IPS DF 4.7 (cell line): Measurements from ENCODE around the gene CERS2.

ENCODE experiments used
- DNase-seq: peaks from one replicate; pipeline ENCODE4 v3.0.0-alpha.2; 2013; ENCODE audit warnings: low spot score; ENCODE audit errors: extremely low read depth

CERS2 gene, protein sequence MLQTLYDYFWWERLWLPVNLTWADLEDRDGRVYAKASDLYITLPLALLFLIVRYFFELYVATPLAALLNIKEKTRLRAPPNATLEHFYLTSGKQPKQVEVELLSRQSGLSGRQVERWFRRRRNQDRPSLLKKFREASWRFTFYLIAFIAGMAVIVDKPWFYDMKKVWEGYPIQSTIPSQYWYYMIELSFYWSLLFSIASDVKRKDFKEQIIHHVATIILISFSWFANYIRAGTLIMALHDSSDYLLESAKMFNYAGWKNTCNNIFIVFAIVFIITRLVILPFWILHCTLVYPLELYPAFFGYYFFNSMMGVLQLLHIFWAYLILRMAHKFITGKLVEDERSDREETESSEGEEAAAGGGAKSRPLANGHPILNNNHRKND

DNA sequence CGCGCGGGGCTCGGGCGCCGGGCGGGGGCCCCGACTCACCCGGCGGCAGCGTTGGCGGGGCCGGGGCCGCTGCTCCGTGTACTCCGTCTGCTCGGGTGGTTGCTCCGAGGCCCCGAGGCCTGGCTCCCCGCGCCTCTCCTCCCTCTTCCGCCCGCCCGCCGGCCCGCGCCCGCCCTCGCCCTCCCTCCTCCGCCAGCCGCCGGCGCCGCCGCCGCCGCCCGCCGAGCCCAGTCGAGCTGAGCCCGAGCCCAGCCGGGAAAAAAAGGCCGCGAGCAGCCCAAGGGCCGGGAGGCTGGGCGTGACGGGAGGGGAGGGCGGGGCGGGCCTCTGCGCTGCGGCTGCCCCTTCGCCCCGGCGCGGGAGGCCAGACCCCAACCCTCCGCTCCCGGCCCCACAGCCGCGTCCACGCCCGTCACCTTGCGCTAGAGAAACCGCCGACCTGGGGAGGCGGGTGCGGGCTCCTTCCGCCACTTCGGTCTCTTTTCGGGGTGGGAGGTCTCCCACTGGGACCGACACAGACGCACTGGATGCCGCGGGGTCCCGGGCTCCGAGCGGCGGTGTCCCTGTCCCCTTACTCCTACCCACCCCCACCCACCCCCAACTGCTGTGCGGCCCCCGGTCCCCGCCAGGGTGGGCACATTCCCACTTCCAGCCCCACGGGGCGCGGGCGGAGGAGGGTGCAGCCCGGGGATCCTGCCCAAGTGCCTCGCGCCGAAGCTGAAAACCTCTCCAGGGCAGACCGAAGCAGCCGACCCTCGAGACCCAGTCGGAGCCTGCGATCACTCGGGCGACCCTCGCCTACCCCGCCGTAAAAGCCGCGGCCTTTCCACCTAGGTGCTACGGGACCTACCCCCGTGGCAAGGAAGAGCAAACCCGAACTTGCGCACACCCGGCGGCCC lies at the start of gene CERS2:
Gene CERS2 (minus strand): TSS at position 256 of the 899 bp plus-strand sequence. CDS start 5,745 bp downstream, outside the sequence.
- no peak for DNase-seq

DNA sequence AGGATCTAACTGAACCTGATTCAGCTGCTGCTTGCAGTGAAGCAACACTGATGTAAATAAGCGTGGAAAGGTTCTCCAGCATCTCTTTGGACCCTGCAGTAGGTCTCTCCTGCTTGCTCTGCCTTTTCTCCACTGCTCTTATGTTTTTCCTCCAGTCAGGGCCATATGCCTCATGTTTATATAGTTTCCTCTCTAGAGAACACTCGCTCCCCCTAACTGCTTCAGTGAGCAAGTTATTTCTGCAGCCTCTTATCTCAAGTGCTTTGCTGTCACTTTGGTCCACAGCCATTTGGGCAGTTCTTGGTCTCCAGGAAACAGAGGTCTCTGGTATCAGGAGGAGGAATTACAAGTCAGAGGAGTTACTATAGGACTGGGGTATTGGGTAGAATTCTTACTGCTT lies 38.9 kb upstream of the CERS2 start:
- DNase-seq, result no peak

DNA sequence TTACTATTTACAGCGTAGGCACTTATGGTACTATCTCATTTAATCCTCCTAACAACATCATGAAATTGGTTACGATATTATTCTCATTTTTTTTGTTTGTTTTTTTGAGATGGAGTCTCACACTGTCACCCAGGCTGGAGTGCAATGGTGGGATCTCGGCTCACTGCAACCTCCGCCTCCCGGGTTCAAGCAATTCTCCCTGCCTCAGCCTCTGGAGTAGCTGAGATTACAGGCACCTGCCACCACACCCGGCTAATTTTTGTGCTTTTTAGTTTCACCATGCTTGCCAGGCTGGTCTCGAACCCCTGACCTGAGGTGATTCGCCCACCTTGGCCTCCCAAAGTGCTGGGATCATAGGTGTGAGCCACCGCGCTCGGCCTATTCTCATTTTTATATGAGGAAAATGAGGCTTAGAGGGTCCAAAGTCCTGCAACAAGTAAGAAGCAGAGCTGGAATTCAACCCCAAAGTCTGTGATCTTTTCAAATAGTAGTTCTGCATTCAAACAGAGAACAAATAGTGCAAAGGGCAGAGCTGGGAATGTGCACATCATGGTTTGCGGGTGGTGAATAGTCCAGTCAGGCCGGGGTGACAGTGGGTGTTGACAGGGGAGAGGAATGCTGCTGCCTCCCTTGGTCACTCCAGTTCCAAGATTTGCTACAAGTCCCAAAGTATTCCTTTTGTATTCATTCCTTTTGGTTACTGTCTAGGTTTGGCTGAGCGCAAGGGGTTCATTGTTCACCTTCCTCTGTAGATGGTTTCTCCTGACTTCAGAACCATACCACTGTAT lies 38.2 kb upstream of the CERS2 start:
- DNase-seq, result no peak

DNA sequence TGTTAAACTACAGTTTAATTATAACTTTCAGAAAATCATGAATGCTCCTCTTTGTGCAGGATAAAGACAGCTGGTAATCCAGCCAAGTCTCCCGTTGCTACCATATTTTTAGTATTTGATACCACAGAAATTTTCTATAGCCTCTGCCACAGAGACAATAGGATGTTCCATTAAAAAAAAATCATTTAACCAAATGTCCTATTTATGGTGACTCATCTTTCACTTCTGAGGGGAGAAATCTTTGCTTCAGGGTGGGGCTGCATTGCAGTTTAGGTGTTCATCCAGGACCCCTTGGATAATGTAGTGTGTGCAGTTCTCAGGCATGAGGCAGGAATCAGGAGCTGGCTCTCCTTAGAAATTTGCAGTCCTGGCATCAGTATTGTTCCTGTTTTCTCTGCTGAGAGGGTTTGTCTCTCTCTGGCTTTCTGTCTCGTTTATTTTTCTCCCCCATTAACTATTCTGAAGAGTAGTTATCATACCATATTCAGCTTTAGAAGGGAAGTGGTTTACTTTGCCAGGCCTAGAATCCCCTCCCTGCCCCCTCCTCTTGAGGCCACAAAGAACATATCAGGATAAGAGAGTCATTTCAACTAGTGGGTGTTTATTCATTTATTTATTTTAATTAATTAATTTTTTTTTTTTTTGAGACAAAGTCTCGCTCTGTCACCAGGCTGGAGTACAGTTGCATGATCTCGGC lies 36.7 kb upstream of the CERS2 start:
- DNase-seq, result no peak

DNA sequence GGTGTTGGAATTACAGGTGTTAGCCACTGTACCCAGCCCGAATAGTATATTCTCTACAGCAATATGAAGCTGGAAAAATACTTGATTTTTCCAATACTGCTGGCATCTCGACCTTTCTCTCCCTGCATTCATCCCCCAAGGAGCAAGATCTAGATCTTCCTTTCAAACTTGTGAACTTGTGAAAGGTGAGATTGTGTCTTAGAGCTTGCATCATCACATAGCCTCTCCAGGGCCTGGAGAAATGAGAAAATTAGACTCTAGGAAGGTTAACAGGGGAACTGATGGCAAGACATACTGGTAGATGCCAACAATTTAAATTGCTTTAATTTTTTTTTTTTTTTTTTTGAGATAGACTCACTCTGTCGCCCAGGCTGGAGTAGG lies 35.7 kb upstream of the CERS2 start:
- DNase-seq, result no peak

DNA sequence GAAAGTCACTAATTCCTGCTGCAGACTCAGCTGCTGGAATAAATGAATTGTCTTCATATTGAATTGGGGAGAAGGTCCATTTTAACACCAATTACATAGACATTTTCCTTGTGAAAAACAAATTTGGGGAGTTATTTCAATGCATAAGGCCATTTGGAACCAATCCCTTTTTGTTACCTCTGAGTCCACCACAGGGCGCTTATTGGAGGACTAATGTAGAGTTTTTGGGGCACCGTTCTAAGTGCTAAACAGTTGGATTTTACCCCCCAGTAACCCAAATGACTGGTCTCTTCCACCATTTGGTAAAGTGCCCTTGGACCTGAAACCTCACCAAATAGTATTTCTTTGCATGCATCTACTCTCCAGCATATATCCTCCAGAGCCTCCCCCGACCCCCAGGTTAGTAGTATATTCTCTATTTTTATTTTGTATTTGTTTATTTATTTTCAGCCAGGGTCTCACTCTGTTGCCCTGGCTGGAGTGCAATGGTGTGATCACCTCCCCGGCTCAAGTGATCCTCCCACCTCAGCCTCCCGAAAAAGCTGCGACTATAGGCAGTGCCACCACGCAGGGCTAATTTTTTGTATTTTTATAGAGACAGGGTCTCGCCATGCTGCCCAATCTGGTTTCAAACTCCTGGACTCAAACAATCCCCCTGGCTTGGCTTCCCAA lies 35.2 kb upstream of the CERS2 start:
- DNase-seq, result no peak

DNA sequence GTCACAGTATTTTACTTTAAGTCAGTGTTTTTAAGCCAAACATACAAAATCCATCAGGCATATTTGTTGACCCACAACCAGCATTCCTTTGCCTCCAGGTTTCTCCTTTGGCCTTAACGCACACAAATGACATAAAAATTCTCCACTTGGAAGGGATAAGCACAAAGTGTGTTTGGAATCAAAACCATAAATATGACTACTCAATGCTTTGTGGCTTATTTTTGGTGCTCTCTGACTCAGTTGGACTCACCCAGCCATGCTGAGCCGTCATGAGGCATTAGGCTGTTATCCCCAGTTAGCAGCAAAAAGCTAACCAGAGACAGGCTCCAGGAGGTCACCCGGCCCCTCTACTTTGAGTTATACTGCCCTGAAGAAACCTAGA lies 34.6 kb upstream of the CERS2 start:
- no peak for DNase-seq

DNA sequence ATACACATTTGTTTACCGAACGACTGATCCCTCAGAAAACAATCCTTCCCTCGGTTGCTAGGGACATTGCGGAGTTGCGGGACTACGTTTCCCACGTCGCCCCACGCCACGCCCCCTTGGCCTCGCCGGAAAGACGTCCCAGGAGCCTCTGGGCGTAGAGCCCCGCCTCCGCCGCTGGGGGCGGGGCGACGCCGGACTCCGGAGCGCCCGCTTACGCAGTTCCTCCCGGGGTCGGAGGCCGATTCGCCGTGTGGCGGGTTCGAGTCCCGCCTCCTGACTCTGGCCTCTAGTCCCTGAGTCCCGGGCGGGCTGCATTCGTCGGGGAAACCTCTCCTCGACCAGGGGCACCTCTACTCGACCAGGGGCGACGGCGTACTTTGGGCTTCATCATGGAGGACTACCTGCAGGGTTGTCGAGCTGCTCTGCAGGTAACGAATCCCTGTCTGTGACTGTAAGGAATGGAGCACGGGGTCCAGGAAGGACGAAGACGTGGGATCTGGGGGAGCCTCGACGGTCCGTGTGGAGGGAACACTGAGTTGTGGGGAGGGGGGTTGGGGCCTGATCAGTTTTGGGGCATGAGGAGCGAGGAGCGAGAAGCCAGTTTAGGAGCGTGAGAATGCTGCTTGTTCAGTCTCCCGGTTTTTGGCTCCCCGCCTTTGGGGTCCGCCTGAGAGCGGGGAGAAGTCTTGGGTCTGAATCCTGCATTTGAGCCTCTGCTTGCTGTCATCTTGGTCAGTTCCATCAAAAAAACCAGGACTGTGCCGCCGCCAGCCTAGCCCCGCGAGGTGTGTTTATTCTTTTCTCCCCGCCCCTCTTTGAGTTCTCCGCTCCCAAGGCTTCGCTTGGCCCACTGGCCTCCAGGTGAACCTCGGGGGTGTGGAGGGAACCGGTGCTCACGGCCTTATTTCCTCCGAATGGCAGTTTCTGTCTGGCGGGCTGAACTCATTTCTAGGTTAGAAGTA lies 33.9 kb upstream of the CERS2 start, which contains the start of gene PRUNE1:
Gene PRUNE1 (plus strand): TSS at position 206 of the 962 bp plus-strand sequence. CDS start 184 bp downstream, at position 390.
- DNase-seq, result peak; percentile 64

DNA sequence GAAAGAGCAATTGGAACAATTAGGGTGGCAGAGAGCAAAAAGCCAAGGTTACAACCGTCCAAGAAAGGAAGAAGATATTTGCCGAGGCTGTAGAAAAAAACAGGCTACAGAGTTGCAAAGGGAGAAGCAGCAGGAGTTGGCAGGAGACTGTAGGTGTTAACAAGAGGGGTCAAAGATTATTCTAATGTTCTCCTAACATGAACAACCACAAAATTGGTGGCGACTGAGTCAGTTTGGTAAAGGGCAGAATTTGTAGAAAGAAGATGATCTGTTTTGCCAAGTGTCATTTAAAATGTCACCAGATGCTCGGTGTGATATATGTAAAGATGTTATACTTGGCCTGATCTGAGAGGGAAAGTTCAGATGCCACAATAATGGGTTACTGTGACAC lies 33.2 kb upstream of the CERS2 start:
- no peak for DNase-seq

DNA sequence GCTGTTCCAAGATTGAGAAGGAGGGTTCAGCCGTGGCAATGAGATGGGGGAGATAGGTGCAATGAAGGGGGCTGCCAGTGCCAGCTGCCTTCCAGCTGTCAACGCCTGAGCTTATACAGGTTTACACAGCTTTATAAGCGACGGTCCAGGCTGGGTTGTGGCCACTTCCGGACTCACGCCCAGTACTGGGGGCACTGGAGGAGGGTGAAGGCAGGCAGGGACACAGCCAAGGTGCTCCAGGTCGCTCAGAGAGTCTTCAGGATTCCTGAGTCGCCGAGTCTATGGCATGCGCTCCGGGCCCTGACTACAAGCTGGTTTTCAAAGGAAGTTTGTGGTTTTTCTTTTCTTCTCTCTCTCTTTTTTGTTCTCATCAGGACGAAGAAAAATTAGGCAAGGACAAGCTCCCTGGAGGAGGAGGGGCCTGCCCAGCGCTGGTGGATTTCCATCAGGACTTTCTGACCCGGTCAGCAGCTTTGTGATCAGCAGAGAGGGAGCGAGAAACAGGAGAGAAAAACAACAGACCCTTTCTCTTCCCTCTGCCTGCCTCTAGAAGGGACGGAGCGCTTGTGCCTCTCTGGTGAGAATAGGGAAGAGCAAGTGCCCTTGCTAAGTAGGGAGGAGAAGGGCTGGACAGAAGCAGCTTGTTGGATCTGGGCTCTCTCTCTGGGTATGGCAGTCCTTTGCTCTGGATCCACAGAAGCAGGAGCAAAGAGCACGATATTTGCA lies 31.9 kb upstream of the CERS2 start, which contains the start of gene MINDY1:
Gene MINDY1 (minus strand): TSS at position 576 of the 726 bp plus-strand sequence. CDS start 4,285 bp downstream, outside the sequence.
- peak; percentile 44 for DNase-seq

DNA sequence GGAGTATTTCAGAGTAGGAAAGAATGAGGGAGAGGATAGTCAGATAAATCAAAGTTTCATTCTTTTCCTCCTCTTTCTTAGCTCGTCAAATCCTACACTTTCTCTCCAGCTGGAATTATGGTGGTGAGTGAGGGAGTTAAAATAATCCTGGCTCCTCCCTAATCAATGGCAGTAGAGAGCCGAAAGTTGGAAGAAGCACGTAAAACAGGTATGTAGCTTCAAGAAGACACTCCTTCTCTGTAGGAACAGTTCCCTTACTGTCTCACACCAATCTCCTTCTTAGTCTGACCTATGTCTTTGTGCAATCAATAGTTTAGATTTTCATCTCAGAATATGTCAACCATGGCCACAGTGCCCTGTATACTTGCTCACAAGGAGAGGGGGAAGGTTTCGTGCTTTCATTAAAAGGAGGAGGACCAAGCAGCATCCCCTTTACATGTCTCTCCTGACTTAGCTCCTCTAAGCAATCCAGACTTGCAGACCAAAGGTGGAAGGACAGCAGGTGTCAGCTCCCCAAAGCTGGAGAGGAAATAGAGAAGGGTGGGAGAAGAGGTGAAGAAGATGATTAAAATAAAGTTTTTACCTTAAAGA lies 31.2 kb upstream of the CERS2 start:
- DNase-seq, result no peak

DNA sequence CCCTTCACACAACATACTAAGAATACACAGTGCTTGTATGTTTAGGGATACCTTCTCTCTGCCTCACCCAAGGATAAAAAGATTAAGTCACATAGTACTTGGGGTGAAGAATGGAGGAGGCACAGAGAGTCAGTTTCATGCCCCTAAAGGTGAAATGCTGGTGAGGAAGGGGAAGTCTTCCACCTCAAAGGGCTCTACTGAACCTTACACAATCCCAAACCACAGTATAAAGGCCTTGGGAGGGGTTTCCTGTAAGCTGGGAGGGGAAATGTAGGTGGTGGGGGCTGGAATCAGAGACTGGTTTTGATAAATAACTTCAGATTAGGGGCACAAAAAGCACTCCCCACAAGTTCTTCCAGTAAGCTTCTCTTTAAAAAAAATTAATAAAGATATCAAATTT lies 28.5 kb upstream of the CERS2 start:
- DNase-seq, result no peak

DNA sequence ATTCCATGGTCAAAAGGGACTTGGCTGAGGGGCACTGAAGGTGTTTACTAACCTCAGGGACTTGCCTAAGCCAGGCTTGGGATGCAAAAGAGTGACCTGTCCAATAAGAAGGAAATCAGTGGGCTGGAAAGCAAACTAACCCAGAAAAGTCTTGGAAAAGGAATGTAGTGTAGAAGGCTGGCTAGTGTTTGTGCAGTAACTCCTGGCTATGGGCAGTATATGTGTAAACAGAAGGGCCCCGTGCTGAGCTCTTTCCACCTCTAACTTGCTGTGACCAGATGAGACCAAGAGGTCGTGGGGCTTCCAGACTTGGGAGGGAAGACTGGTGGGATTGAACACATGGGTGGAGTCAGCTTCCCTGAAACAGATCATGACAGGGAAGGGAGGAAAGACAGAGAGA lies 28.0 kb upstream of the CERS2 start:
- DNase-seq, result no peak

DNA sequence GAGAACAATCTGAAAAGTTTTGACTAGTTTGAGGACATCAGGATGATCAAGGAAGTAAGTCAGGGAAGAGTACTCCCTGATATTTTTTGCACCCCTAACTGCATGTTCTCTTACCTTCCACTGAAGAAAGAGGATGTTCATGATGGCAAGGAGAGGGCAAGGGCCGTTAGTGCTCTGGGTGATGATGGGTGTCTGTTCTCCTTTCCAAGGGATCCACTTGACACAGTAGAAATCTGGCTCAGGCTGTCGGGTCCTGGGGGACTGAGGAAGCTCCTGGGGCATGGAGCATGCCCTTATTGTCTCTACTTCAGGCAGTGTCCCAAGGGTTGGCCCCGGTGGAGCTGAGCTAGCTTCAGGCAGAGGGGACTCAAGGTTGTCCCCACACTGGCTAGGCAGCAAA lies 27.4 kb upstream of the CERS2 start:
- DNase-seq, result no peak

DNA sequence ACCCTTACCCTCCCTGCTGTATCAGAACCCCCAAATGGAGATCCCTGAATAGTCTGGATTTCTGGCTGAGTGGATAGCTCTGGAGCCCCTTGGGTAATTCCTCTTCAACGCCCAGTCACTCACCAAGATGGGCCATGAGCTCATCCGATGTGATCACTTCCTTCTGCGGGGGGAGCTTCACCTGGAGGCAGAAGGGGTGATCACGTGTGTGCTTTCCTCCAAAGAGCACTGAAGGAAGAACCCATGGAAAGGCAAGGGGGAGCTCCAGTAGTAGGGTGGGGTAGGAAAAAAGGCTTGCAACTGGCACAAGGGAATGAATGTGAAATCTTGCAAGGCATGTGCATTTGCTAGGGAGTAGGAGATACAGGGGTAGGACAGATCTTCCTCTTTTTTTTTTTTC lies 27.0 kb upstream of the CERS2 start:
- no peak for DNase-seq

DNA sequence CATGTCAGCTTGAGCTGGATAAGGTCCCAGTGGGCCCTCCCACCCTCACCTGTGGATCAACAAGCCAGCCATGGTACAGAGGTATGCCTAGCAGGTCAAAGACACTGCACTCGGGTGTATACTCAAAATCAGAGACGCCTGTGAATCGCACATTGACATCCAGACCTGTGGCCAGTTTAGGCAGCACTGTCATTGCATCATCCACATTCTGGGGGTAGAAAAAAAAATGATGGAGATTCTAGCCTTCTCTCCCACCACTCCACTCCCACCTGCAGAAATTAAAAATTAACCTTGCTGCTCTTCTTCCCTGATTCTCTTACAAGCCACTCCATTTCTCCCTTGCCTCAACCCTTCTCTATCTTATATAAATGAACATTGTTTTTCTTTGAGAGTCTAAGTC lies 25.8 kb upstream of the CERS2 start:
- DNase-seq, result no peak

DNA sequence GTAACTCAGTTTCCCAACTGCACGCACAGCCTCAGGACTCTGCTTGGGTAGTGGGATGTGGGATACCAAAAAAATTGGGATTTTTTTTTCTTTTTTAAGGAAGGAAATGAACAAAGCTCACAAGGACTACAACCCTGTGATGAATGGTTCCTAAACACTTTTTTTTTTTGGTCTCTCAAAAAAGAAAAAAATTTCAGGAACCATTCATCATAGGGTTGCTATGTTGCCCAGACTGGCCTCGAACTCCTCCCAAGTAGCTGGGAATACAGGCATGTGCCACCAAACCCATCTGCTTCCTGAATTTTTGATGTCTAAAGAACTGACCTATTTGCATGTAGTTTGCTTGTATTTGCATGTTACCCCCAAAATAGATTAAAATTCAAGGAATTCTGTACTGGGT lies 25.3 kb upstream of the CERS2 start:
- no peak for DNase-seq

DNA sequence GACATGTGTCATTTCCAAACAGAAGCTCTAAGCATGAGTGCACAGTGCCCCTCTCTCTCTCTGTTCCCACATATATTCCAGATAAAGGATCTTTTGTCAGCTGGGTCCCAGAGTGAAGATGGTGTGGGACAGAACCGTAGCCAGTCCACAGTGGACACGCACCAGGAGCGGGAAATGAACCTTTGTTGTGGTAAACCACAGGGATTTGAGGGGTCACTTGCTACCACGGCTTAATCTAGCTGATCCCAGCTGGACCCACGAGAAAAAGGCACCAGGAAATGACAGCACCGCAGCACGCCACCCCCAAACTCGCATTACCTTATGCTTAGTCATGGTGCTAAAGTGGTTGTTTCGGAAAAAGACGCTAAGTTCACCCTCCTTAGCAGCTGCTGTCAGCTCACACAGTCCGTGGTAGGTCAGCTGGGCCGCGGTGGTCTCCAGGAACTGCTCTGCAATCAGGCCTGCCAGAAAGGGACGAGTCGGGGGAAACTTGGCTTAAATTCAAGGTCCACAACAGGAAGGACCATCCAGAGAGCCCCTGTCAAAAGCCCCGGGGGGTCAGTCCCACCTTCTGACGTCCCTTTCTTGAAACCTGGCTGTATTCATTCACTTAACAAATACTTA lies 24.5 kb upstream of the CERS2 start:
- no peak for DNase-seq
